Neutrophil (primary cell): ENCODE measurements around the gene DOK6.

Experiments
- H3K27ac ChIP-seq: fragments of 200-600 bp; sonication (generic); 2 replicates; pipeline ENCODE4 v1.5.1; 2016; ENCODE audit warnings: mild to moderate bottlenecking, moderate library complexity
- H3K27me3 ChIP-seq: fragments of 200-600 bp; sonication (generic); 2 replicates; pipeline ENCODE4 v1.6.0; 2016; ENCODE audit warnings: mild to moderate bottlenecking
- H3K36me3 ChIP-seq: fragments of 200-600 bp; sonication (generic); 2 replicates; pipeline ENCODE4 v1.5.1; 2017
- H3K4me1 ChIP-seq, 2 experiments: fragments of 200-600 bp in 1 of 2; sonication (generic) in 1 of 2; 1 replicate in 1 of 2; 2 replicates in 1 of 2; pipeline versions ENCODE4 v1.5.1 to v1.6.1; 2013 to 2016; ENCODE audit warnings: low read depth in 1 of 2, low read length in 1 of 2, mild to moderate bottlenecking in 1 of 2, moderate library complexity in 1 of 2; ENCODE audit not compliant: control insufficient read depth in 1 of 2, insufficient read depth in 1 of 2
- H3K4me3 ChIP-seq, 2 experiments: fragments of 200-600 bp in 1 of 2; sonication (generic) in 1 of 2; 1 replicate in 1 of 2; 2 replicates in 1 of 2; pipeline ENCODE4 v1.5.1; 2013 to 2016; ENCODE audit warnings: low read depth in 1 of 2, low read length in 1 of 2, mild to moderate bottlenecking in 1 of 2, moderate library complexity in 1 of 2
- H3K9me3 ChIP-seq: fragments of 200-600 bp; sonication (generic); 2 replicates; pipeline ENCODE4 v1.5.1; 2016
- CTCF ChIP-seq: fragments of 200-600 bp; sonication (generic); IDR thresholded peaks from 2 replicates; pipeline ENCODE4 v1.5.1; 2016; ENCODE audit warnings: antibody characterized with exemption

Gene DOK6

GRCh38 chr18:69365658-69366057, 35.0 kb upstream of the DOK6 start:
- Histone ChIP-seq H3K27me3 (no peaks in the 10 kb centered on the region), H3K4me1 (no peaks in the 10 kb centered on the region), H3K9me3 (no peaks in the 10 kb centered on the region), H3K4me3 (no peak overlapping the region), H3K27ac (no peak overlapping the region), H3K36me3 (no peaks in the 10 kb centered on the region)
- no peak for TF ChIP-seq CTCF

- no peak overlapping the region for H3K27ac ChIP-seq
- no peak overlapping the region for H3K4me3 ChIP-seq
- no peaks in the 10 kb centered on the region for H3K36me3 ChIP-seq
- no peaks in the 10 kb centered on the region for H3K27me3 ChIP-seq
- no peak for TF ChIP-seq CTCF
- no peaks in the 10 kb centered on the region for H3K9me3 ChIP-seq
- H3K4me1 ChIP-seq, result no peaks in the 10 kb centered on the region
Observed at GRCh38 chr18:69367104-69367503, 33.6 kb upstream of the DOK6 start.

- Histone ChIP-seq H3K36me3 (no peaks in the 10 kb centered on the region), H3K27me3 (no peaks in the 10 kb centered on the region), H3K9me3 (no peaks in the 10 kb centered on the region), H3K27ac (no peak overlapping the region), H3K4me3 (no peak overlapping the region), H3K4me1 (no peaks in the 10 kb centered on the region)
- no peak for TF ChIP-seq CTCF
Observed at GRCh38 chr18:69371729-69372128, 29.0 kb upstream of the DOK6 start.

GRCh38 chr18:69380324-69380723, 20.4 kb upstream of the DOK6 start:
- no peaks in the 10 kb centered on the region for H3K36me3 ChIP-seq
- no peak for TF ChIP-seq CTCF
- no peaks in the 10 kb centered on the region for H3K27me3 ChIP-seq
- H3K27ac ChIP-seq, result no peak overlapping the region
- H3K4me1 ChIP-seq, result no peaks in the 10 kb centered on the region
- H3K9me3 ChIP-seq, result no peaks in the 10 kb centered on the region
- H3K4me3 ChIP-seq, result no peak overlapping the region

GRCh38 chr18:69383186-69383585, 17.5 kb upstream of the DOK6 start:
- Histone ChIP-seq H3K4me3 (no peak overlapping the region), H3K27ac (no peak overlapping the region), H3K36me3 (no peaks in the 10 kb centered on the region), H3K27me3 (no peaks in the 10 kb centered on the region), H3K4me1 (no peaks in the 10 kb centered on the region), H3K9me3 (no peaks in the 10 kb centered on the region)
- no peak for TF ChIP-seq CTCF

- TF ChIP-seq CTCF, result no peak
- H3K27ac ChIP-seq, result no peak overlapping the region
- H3K36me3 ChIP-seq, result no peaks in the 10 kb centered on the region
- H3K4me3 ChIP-seq, result no peak overlapping the region
- no peaks in the 10 kb centered on the region for H3K27me3 ChIP-seq
- no peaks in the 10 kb centered on the region for H3K4me1 ChIP-seq
- no peaks in the 10 kb centered on the region for H3K9me3 ChIP-seq
Observed at GRCh38 chr18:69387186-69387585, 13.5 kb upstream of the DOK6 start.
